Loucy (cell line): Measurements from ENCODE around the gene SEL1L.

Experiments used
- H2AFZ ChIP-seq: fragments of 200-600 bp; sonication (generic); 2 replicates; pipeline ENCODE4 v1.6.0; 2016; ENCODE audit warnings: antibody characterized with exemption, mild to moderate bottlenecking, low read length, moderate library complexity
- H3F3A ChIP-seq: fragments of 200-600 bp; 2 replicates; pipeline ENCODE4 v1.6.0; 2016; ENCODE audit warnings: antibody characterized with exemption, low read depth, mild to moderate bottlenecking
- H3K27me3 ChIP-seq: fragments of 200-600 bp; sonication (generic); 2 replicates; pipeline ENCODE4 v1.6.1; 2014; ENCODE audit warnings: low read length, mild to moderate bottlenecking; ENCODE audit not compliant: insufficient read depth, poor library complexity, severe bottlenecking
- H3K36me3 ChIP-seq: fragments of 200-600 bp; sonication (generic); 2 replicates; pipeline ENCODE4 v1.6.1; 2016; ENCODE audit warnings: low read length; ENCODE audit not compliant: insufficient read depth
- H3K4me1 ChIP-seq: fragments of 200-600 bp; sonication (generic); 2 replicates; pipeline ENCODE4 v1.5.1; 2014; ENCODE audit warnings: low read length, mild to moderate bottlenecking; ENCODE audit not compliant: insufficient read depth, poor library complexity, severe bottlenecking
- H3K4me2 ChIP-seq: fragments of 200-600 bp; sonication (generic); 2 replicates; pipeline ENCODE4 v1.6.0; 2014; ENCODE audit warnings: antibody characterized with exemption, low read length, low read depth, mild to moderate bottlenecking; ENCODE audit not compliant: poor library complexity, severe bottlenecking
- H3K4me3 ChIP-seq: fragments of 200-600 bp; sonication (generic); 2 replicates; pipeline ENCODE4 v1.5.1; 2014; ENCODE audit warnings: low read length, mild to moderate bottlenecking, mixed read lengths; ENCODE audit not compliant: poor library complexity, severe bottlenecking
- H3K79me2 ChIP-seq: fragments of 200-600 bp; sonication (generic); 2 replicates; pipeline ENCODE4 v1.6.1; 2014; ENCODE audit warnings: low read length; ENCODE audit not compliant: insufficient read depth
- H3K9ac ChIP-seq: fragments of 200-600 bp; sonication (generic); 2 replicates; pipeline ENCODE4 v1.6.0; 2014; ENCODE audit warnings: mild to moderate bottlenecking, low read depth, low read length, moderate library complexity; ENCODE audit not compliant: poor library complexity, severe bottlenecking
- H3K9me2 ChIP-seq: fragments of 200-600 bp; sonication (generic); replicated peaks from 2 replicates; pipeline ENCODE4 v1.6.1; 2016; ENCODE audit warnings: low read depth, low read length, mixed read lengths
- H3K9me3 ChIP-seq: fragments of 200-600 bp; sonication (generic); 2 replicates; pipeline ENCODE4 v1.6.1; 2014; ENCODE audit warnings: mild to moderate bottlenecking, antibody characterized with exemption, low read length, low read depth; ENCODE audit not compliant: insufficient read depth
- H4K20me1 ChIP-seq: fragments of 200-600 bp; sonication (generic); 2 replicates; pipeline ENCODE4 v1.6.0; 2014; ENCODE audit warnings: antibody characterized with exemption, low read length, mild to moderate bottlenecking; ENCODE audit not compliant: insufficient read depth, poor library complexity, severe bottlenecking
- EZH2phosphoT487 ChIP-seq: fragments of 200-600 bp; IDR thresholded peaks from 2 replicates; pipeline ENCODE4 v1.6.1; 2018; ENCODE audit warnings: antibody characterized with exemption, mild to moderate bottlenecking, moderate library complexity, borderline replicate concordance
- TF ChIP-seq, protein P1 (sequence below): fragments of 200-600 bp; sonication (generic); conservative IDR thresholded peaks from 2 replicates; pipeline ENCODE4 v1.5.1; 2014; ENCODE audit warnings: mild to moderate bottlenecking, antibody characterized with exemption, low read length

SEL1L gene

DNA sequence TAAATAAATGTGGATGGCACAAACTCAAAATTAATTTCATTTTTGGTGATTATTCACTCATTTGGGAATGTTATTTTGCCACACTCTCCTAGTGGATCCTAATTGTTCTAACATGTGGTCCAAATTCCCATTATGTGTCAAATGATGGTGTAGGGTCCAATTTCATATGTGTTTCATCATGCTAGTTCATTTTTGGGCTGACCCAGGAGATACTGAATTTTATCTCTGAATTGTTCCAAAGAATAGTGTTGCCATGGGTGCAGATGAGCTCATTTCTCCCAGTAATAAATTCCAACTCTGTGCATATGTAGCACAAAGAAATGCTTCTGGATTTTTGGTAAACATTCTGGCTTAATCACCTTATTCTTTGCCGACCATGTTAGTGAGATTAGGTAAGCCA is 23.5 kb upstream of the SEL1L start:
- H3K36me3 ChIP-seq = no peaks in the 10 kb centered on the region
- H3K9ac ChIP-seq = no peak overlapping the region
- H3K27me3 ChIP-seq = no peaks in the 10 kb centered on the region
- H3K9me3 ChIP-seq = no peaks in the 10 kb centered on the region
- no peaks in the 10 kb centered on the region for H3K79me2 ChIP-seq
- H3K9me2 ChIP-seq = no peaks in the 10 kb centered on the region
- no peak overlapping the region for H3K4me3 ChIP-seq
- H3K4me1 ChIP-seq = no peaks in the 10 kb centered on the region
- no peaks in the 10 kb centered on the region for H4K20me1 ChIP-seq
- TF ChIP-seq, protein P1, sequence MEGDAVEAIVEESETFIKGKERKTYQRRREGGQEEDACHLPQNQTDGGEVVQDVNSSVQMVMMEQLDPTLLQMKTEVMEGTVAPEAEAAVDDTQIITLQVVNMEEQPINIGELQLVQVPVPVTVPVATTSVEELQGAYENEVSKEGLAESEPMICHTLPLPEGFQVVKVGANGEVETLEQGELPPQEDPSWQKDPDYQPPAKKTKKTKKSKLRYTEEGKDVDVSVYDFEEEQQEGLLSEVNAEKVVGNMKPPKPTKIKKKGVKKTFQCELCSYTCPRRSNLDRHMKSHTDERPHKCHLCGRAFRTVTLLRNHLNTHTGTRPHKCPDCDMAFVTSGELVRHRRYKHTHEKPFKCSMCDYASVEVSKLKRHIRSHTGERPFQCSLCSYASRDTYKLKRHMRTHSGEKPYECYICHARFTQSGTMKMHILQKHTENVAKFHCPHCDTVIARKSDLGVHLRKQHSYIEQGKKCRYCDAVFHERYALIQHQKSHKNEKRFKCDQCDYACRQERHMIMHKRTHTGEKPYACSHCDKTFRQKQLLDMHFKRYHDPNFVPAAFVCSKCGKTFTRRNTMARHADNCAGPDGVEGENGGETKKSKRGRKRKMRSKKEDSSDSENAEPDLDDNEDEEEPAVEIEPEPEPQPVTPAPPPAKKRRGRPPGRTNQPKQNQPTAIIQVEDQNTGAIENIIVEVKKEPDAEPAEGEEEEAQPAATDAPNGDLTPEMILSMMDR = no peak
- TF ChIP-seq EZH2phosphoT487 = no peak
- H2AFZ ChIP-seq = no peak overlapping the region
- no peak overlapping the region for H3K4me2 ChIP-seq
- H3F3A ChIP-seq = no peaks in the 10 kb centered on the region

DNA sequence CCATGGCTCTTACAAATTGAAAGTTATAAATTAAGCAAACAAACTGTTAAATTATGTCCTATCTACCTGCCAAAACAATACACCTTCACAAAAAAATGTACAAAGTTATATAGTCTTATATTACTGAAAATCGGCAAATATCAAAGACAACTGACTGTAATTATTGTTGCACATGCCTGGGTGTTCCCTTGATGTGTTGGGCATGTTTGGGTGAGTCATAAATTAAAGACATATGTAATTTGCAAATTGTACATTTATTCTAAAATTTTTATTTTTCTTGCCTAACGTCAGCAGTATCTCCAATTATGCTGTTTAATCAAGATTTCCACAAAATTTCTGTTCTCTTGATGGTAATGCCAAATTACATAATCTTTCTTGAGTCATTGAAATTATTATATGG is 22.0 kb upstream of the SEL1L start:
- Histone ChIP-seq H3K4me3 (no peak overlapping the region), H3K27me3 (no peaks in the 10 kb centered on the region), H3F3A (no peaks in the 10 kb centered on the region), H3K4me2 (no peak overlapping the region), H3K9me3 (no peaks in the 10 kb centered on the region), H3K36me3 (no peaks in the 10 kb centered on the region), H3K9me2 (no peaks in the 10 kb centered on the region), H3K79me2 (no peaks in the 10 kb centered on the region), H2AFZ (no peak overlapping the region), H3K9ac (no peak overlapping the region), H4K20me1 (no peaks in the 10 kb centered on the region), H3K4me1 (no peaks in the 10 kb centered on the region)
- TF ChIP-seq, protein P1 = no peak
- no peak for TF ChIP-seq EZH2phosphoT487

DNA sequence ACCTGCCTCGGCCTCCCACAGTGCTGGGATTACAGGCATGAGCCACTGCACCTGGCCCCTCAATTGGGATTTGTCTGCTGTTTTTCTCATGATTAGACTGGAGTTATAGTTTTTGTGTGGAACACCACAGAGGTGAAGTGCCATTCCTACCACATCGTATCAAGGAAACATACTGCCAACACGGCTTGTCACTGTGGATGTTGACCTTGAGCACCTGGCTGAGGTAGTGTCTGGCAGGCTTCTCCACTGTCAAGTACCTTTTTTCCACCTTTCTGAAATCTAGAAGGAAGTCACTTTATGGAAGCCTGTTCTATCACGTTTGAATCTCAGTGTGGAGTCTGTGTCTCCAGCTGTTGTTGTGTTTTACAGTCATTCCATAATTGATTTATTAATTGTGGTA is 21.4 kb upstream of the SEL1L start:
- Histone ChIP-seq H4K20me1 (no peaks in the 10 kb centered on the region), H3K9me3 (no peaks in the 10 kb centered on the region), H3K9ac (no peak overlapping the region), H3K36me3 (no peaks in the 10 kb centered on the region), H3K4me2 (no peak overlapping the region), H3K4me3 (no peak overlapping the region), H3K9me2 (no peaks in the 10 kb centered on the region), H3K27me3 (no peaks in the 10 kb centered on the region), H3F3A (no peaks in the 10 kb centered on the region), H2AFZ (no peak overlapping the region), H3K4me1 (no peaks in the 10 kb centered on the region), H3K79me2 (no peaks in the 10 kb centered on the region)
- TF ChIP-seq EZH2phosphoT487 = no peak
- TF ChIP-seq, protein P1 = no peak
